H9 (cell line): ENCODE measurements around the gene VOPP1. TPM values are rescaled to one million over a fixed set of nuclear protein-coding genes. Genes with fewer than 3 reads are reported as not detected.
A peak's percentile ranks its signal among the peaks of the same experiment; 100 is the strongest.

Source experiments
- DNase-seq: peaks from one replicate; pipeline ENCODE4 v3.0.0-alpha.2; 2017
- H2AFZ ChIP-seq: one replicate; pipeline ENCODE4 v1.6.1; 2013; ENCODE audit warnings: mild to moderate bottlenecking, low read length, control low read depth, moderate library complexity
- H2AK5ac ChIP-seq: 2 replicates; pipeline ENCODE4 v1.6.1; 2013; ENCODE audit warnings: low read length, control low read depth, mixed read lengths; ENCODE audit not compliant: insufficient read length
- H2BK120ac ChIP-seq: one replicate; pipeline ENCODE4 v1.6.1; 2013; ENCODE audit warnings: low read depth, mild to moderate bottlenecking, low read length, control low read depth, inconsistent platforms; ENCODE audit not compliant: poor library complexity, severe bottlenecking
- H2BK12ac ChIP-seq: 2 replicates; pipeline ENCODE4 v1.6.1; 2013; ENCODE audit warnings: low read length, control low read depth, mixed read lengths, low read depth; ENCODE audit not compliant: insufficient read length
- H2BK15ac ChIP-seq: 2 replicates; pipeline ENCODE4 v1.6.1; 2013; ENCODE audit warnings: low read depth, low read length, control low read depth
- H2BK20ac ChIP-seq: one replicate; pipeline ENCODE4 v1.6.1; 2013; ENCODE audit warnings: low read depth, mild to moderate bottlenecking, low read length, control low read depth, inconsistent platforms; ENCODE audit not compliant: poor library complexity, severe bottlenecking
- H2BK5ac ChIP-seq: 2 replicates; pipeline ENCODE4 v1.6.1; 2013; ENCODE audit warnings: low read length, control low read depth, mixed read lengths; ENCODE audit not compliant: insufficient read length
- H3K14ac ChIP-seq: 2 replicates; pipeline ENCODE4 v1.6.1; 2013; ENCODE audit warnings: low read length, control low read depth; ENCODE audit not compliant: insufficient read depth
- H3K18ac ChIP-seq: 2 replicates; pipeline ENCODE4 v1.6.1; 2013; ENCODE audit warnings: low read depth, mild to moderate bottlenecking, mixed read lengths, low read length, control low read depth; ENCODE audit not compliant: insufficient read length
- H3K23ac ChIP-seq: 2 replicates; pipeline ENCODE4 v1.6.1; 2013; ENCODE audit warnings: low read length, control low read depth, mixed read lengths, low read depth; ENCODE audit not compliant: insufficient read length
- H3K23me2 ChIP-seq: 2 replicates; pipeline ENCODE4 v1.6.1; 2013; ENCODE audit warnings: low read depth, mild to moderate bottlenecking, mixed read lengths, low read length, control low read depth; ENCODE audit not compliant: insufficient read length, poor library complexity, severe bottlenecking
- H3K27ac ChIP-seq: 2 replicates; pipeline ENCODE4 v1.5.1; 2013; ENCODE audit warnings: low read length, control low read depth, mixed read lengths, low read depth; ENCODE audit not compliant: insufficient read length
- H3K27me3 ChIP-seq: 2 replicates; pipeline ENCODE4 v1.6.1; 2013; ENCODE audit warnings: low read length, control low read depth, inconsistent platforms; ENCODE audit not compliant: insufficient read depth
- H3K4ac ChIP-seq: 2 replicates; pipeline ENCODE4 v1.6.1; 2013; ENCODE audit warnings: low read depth, mild to moderate bottlenecking, control low read depth, inconsistent platforms, low read length, moderate library complexity
- H3K4me1 ChIP-seq: 2 replicates; pipeline ENCODE4 v1.6.1; 2013; ENCODE audit warnings: low read length, control low read depth, inconsistent platforms; ENCODE audit not compliant: insufficient read depth
- H3K4me2 ChIP-seq: 2 replicates; pipeline ENCODE4 v1.6.1; 2013; ENCODE audit warnings: low read length, control low read depth, mixed read lengths; ENCODE audit not compliant: insufficient read length, insufficient read depth
- H3K56ac ChIP-seq: 2 replicates; pipeline ENCODE4 v1.6.1; 2013; ENCODE audit warnings: low read depth, mild to moderate bottlenecking, mixed read lengths, low read length, control low read depth; ENCODE audit not compliant: insufficient read length
- H3K79me1 ChIP-seq: 2 replicates; pipeline ENCODE4 v1.6.1; 2013; ENCODE audit warnings: low read depth, mild to moderate bottlenecking, moderate library complexity, low read length, control low read depth, inconsistent platforms; ENCODE audit not compliant: insufficient read depth, poor library complexity, severe bottlenecking
- H3K79me2 ChIP-seq: 2 replicates; pipeline ENCODE4 v1.6.1; 2013; ENCODE audit warnings: low read length, control low read depth, inconsistent platforms; ENCODE audit not compliant: insufficient read depth
- H3K9ac ChIP-seq: 2 replicates; pipeline ENCODE4 v1.6.1; 2013; ENCODE audit warnings: low read length, control low read depth, mixed read lengths; ENCODE audit not compliant: insufficient read length; ENCODE audit errors: extremely low read depth
- H3K9me3 ChIP-seq: one replicate; pipeline ENCODE4 v1.6.1; 2013; ENCODE audit warnings: low read depth, low read length, inconsistent platforms; ENCODE audit not compliant: control insufficient read depth
- H3T11ph ChIP-seq: one replicate; pipeline ENCODE4 v1.6.1; 2013; ENCODE audit warnings: mild to moderate bottlenecking, low read length, control low read depth, inconsistent platforms
- H4K20me1 ChIP-seq: one replicate; pipeline ENCODE4 v1.6.1; 2013; ENCODE audit not compliant: control insufficient read depth, insufficient read length, insufficient read depth
- H4K5ac ChIP-seq: 2 replicates; pipeline ENCODE4 v1.6.1; 2013; ENCODE audit warnings: low read depth, mild to moderate bottlenecking, mixed read lengths, low read length, control low read depth; ENCODE audit not compliant: insufficient read length
- H4K8ac ChIP-seq: replicated peaks from 2 replicates; pipeline ENCODE4 v1.6.1; 2013; ENCODE audit warnings: low read length, control low read depth, mixed read lengths, low read depth; ENCODE audit not compliant: insufficient read length
- H4K91ac ChIP-seq: 2 replicates; pipeline ENCODE4 v1.6.1; 2013; ENCODE audit warnings: low read depth, mild to moderate bottlenecking, moderate library complexity, mixed read lengths, low read length, control low read depth; ENCODE audit not compliant: insufficient read length
- H3K27ac Mint-ChIP-seq, 3 experiments: 2 replicates in 2 of 3; 3 replicates in 1 of 3; pipeline ENCODE4 v1.8.0; 2020 to 2021; ENCODE audit warnings: mixed read lengths in 3 of 3, mild to moderate bottlenecking in 1 of 3, moderate library complexity in 1 of 3
- H3K27me3 Mint-ChIP-seq: 2 replicates; pipeline ENCODE4 v1.8.0; 2021; ENCODE audit warnings: low read depth, mild to moderate bottlenecking, moderate library complexity, mixed read lengths
- H3K36me3 Mint-ChIP-seq, 3 experiments: 2 replicates in 2 of 3; 3 replicates in 1 of 3; pipeline ENCODE4 v1.8.0; 2020 to 2021; ENCODE audit warnings: low read depth in 3 of 3, mixed read lengths in 3 of 3; ENCODE audit not compliant: insufficient read depth in 1 of 3
- H3K4me1 Mint-ChIP-seq, 2 experiments: 2 replicates each; pipeline ENCODE4 v1.8.0; 2020; ENCODE audit warnings: mixed read lengths in 2 of 2
- H3K4me3 Mint-ChIP-seq, 2 experiments: 2 replicates in 1 of 2; 3 replicates in 1 of 2; pipeline ENCODE4 v1.8.0; 2020 to 2021; ENCODE audit warnings: mild to moderate bottlenecking in 2 of 2, mixed read lengths in 2 of 2, moderate library complexity in 1 of 2
- H3K9me3 Mint-ChIP-seq, 2 experiments: 2 replicates in 1 of 2; 3 replicates in 1 of 2; pipeline ENCODE4 v1.8.0; 2020; ENCODE audit warnings: mild to moderate bottlenecking in 2 of 2, mixed read lengths in 2 of 2, moderate library complexity in 1 of 2
- CTCF ChIP-seq: fragments of 200-600 bp; sonication (generic); conservative IDR thresholded peaks from 3 replicates; pipeline ENCODE4 v1.8.0; 2021; ENCODE audit warnings: antibody characterized with exemption, mild to moderate bottlenecking
- WGBS: extraction: QIAGEN DNeasy Blood & Tissue Kit; methylation state at CpG from one replicate; pipeline ENCODE4 v1.1.7; 2013; ENCODE audit warnings: missing lambda C conversion rate, low lambda C conversion rate, mixed read lengths; ENCODE audit not compliant: insufficient read length; ENCODE audit errors: extremely low coverage; 5-methylcytosine and 5-hydroxymethylcytosine counted together
- total RNA-seq: library from RNA; stranded (reverse); gene quantifications from 2 replicates; pipeline ENCODE4 v1.2.1, GENCODE V29; 2021

VOPP1 gene
- total RNA-seq, 1 experiment from 2014 or later, result 55.7 TPM

- H3K23me2 ChIP-seq, result no peaks in the 10 kb centered on the region
- no peak overlapping the region for H3K14ac ChIP-seq
- H3T11ph ChIP-seq, result no peak overlapping the region
- no peak overlapping the region for H2BK15ac ChIP-seq
- no peak for TF ChIP-seq CTCF
- no peaks in the 10 kb centered on the region for H3K9me3 ChIP-seq
- Mint-ChIP-seq H3K4me1 (peaks cover 79 to 81% of the 10 kb centered on the region in 2 experiments), H3K9me3 (no peaks in the 10 kb centered on the region; a peak in 1 of 5 replicates), H3K27me3 (no peaks in the 10 kb centered on the region; the same call in 1 of the 2 replicates), H3K4me3 (no peak overlapping the region; a peak in 1 of 5 replicates), H3K27ac (peak overlapping the region in 2 of 3 experiments; percentile 15 to 78; a peak in 4 of 7 replicates), H3K36me3 (peaks cover 3 to 7% (median 5%) of the 10 kb centered on the region in 3 experiments; a peak in 5 of 7 replicates)
- no peak overlapping the region for H2AFZ ChIP-seq
- H2BK120ac ChIP-seq, result no peak overlapping the region
- no peak overlapping the region for H4K91ac ChIP-seq
- H3K56ac ChIP-seq, result no peak overlapping the region
- no peak overlapping the region for H3K4ac ChIP-seq
- H3K9ac ChIP-seq, result no peak overlapping the region
- no peaks in the 10 kb centered on the region for H3K27me3 ChIP-seq
- no peak overlapping the region for H4K5ac ChIP-seq
- no peak overlapping the region for H3K23ac ChIP-seq
- H4K8ac ChIP-seq, result no peak overlapping the region
- H3K18ac ChIP-seq, result no peak overlapping the region
- H4K20me1 ChIP-seq, result no peaks in the 10 kb centered on the region
- H3K79me1 ChIP-seq, result no peaks in the 10 kb centered on the region
- no peak overlapping the region for H3K4me2 ChIP-seq
- no peak overlapping the region for H2AK5ac ChIP-seq
- peaks cover 19% of the 10 kb centered on the region; the same call in 1 of the 2 replicates for H3K79me2 ChIP-seq
- H2BK5ac ChIP-seq, result no peak overlapping the region
- H2BK20ac ChIP-seq, result no peak overlapping the region
- H2BK12ac ChIP-seq, result no peak overlapping the region
- no peak overlapping the region for H3K27ac ChIP-seq
- no peak for DNase-seq
- WGBS, result no CpG with 5 or more reads among the region's 3 CpGs
- H3K4me1 ChIP-seq, result peaks cover 27% of the 10 kb centered on the region; the same call in 1 of the 2 replicates
These were observed 15.8 kb downstream of the VOPP1 start for GRCh38 chr7:55556492-55556891.
